ENCODE results near the gene ZNF500. TPM values are rescaled to one million over a fixed set of nuclear protein-coding genes. Genes with fewer than 3 reads are reported as not detected.
A peak's percentile ranks its signal among the peaks of the same experiment; 100 is the strongest.

ZNF500 gene
- total and polyA plus RNA-seq, 2 of the 4 experiments (the other 2 are of a cell fraction): 4.5 to 5.9 TPM

GRCh38 chr16:4769306-4769638 lies 2.3 kb upstream of the ZNF500 start:
- no peak overlapping the region for H3K4me3 ChIP-seq (ENCODE audit: insufficient read depth, low read depth, low read length)
- H2AK5ac ChIP-seq (ENCODE audit: low read depth, low read length): peak overlapping the region; percentile 44; the same call in 1 of the 2 replicates
- POLR2A ChIA-PET (ENCODE audit: unreplicated experiment): no interaction called here
- TF ChIP-seq MAZ (IDR thresholded peaks at IDR 0.05; ENCODE audit: borderline replicate concordance, low read depth, low read length) (no peak), BHLHE40 (IDR thresholded peaks at IDR 0.05; ENCODE audit: low read depth, low read length) (no peak), MAFK (IDR thresholded peaks at IDR 0.05; ENCODE audit: low read depth, low read length) (no peak), CHD1 (IDR thresholded peaks at IDR 0.05; ENCODE audit: low read depth, low read length) (no peak), NFE2L2 (IDR thresholded peaks at IDR 0.05; ENCODE audit: low read depth, low read length) (no peak), RFX5 (IDR thresholded peaks at IDR 0.05; ENCODE audit: low read depth, low read length) (no peak), CTCF (conservative IDR thresholded peaks at IDR 0.05; ENCODE audit: low read depth, low read length) (no peak), RCOR1 (IDR thresholded peaks at IDR 0.05; ENCODE audit: insufficient replicate concordance, low read length) (no peak), CEBPB (IDR thresholded peaks at IDR 0.05; ENCODE audit: low read depth, low read length) (no peak), FOS (IDR thresholded peaks at IDR 0.05; ENCODE audit: low read depth, low read length) (no peak), SMC3 (IDR thresholded peaks at IDR 0.05; ENCODE audit: low read depth, low read length) (no peak), POLR2A (IDR thresholded peaks at IDR 0.05; ENCODE audit: low read depth, low read length) (no peak), RAD21 (IDR thresholded peaks at IDR 0.05; ENCODE audit: low read length) (no peak)
- TF ChIP-seq, protein P1, sequence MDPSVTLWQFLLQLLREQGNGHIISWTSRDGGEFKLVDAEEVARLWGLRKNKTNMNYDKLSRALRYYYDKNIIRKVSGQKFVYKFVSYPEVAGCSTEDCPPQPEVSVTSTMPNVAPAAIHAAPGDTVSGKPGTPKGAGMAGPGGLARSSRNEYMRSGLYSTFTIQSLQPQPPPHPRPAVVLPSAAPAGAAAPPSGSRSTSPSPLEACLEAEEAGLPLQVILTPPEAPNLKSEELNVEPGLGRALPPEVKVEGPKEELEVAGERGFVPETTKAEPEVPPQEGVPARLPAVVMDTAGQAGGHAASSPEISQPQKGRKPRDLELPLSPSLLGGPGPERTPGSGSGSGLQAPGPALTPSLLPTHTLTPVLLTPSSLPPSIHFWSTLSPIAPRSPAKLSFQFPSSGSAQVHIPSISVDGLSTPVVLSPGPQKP (IDR thresholded peaks at IDR 0.05; ENCODE audit: borderline replicate concordance, low read depth, low read length): no peak
- no peak overlapping the region for H3K27ac ChIP-seq (ENCODE audit: insufficient read depth, low read length)
- no peak overlapping the region for H3K4me2 ChIP-seq (ENCODE audit: low read depth, low read length)
- no peak overlapping the region for H2BK15ac ChIP-seq (ENCODE audit: low read depth, low read length)
- no TSS peak for BruUV-seq (replicated peaks)
- H3K14ac ChIP-seq (replicated peaks; ENCODE audit: low read depth, low read length): 0 out of 2 replicates have a peak overlapping the region, but pooled peaks have one; percentile 79
- peaks cover 6% of the 10 kb centered on the region for H3K9me1 ChIP-seq (ENCODE audit: insufficient read depth, low read length)
- no peak overlapping the region for H2BK5ac ChIP-seq (ENCODE audit: low read depth, low read length, poor library complexity, severe bottlenecking)
- ATAC-seq (ENCODE audit: low read depth) (no peak), DNase-seq (no peak)
- H3K9me3 ChIP-seq (ENCODE audit: control insufficient read depth, insufficient read depth, low read length): no peaks in the 10 kb centered on the region
- peaks cover 7% of the 10 kb centered on the region; the same call in 1 of the 2 replicates for H3K36me3 ChIP-seq (ENCODE audit: control insufficient read depth, insufficient read depth, low read length)
- H2AK9ac ChIP-seq (replicated peaks; ENCODE audit: low read depth, low read length, poor library complexity): peak overlapping the region; percentile 75
- H3K18ac ChIP-seq (ENCODE audit: low read depth, low read length): no peak overlapping the region
- H3K56ac ChIP-seq (ENCODE audit: extremely low read depth, insufficient read depth, low read length): no peak overlapping the region
- peak overlapping the region; percentile 94 for H2AFZ ChIP-seq (replicated peaks; ENCODE audit: low read length, poor library complexity)
- peak overlapping the region; percentile 87 for H4K5ac ChIP-seq (ENCODE audit: low read depth, low read length)
- intact Hi-C loops (cut with micrococcal nuclease): loop anchor here (2.0 to 5.0 kb wide), 3 partner anchors 33 to 188 kb away; partner anchors contain the start of gene ROGDI
- peaks cover 14 to 25% of the 10 kb centered on the region in 2 experiments; a peak in 3 of 4 replicates for H3K79me1 ChIP-seq (ENCODE audit: low read depth in 1 of 2, low read length in 2 of 2)
- H3K23ac ChIP-seq (ENCODE audit: low read depth, low read length): no peak overlapping the region
- WGBS, 2 experiments (ENCODE audit: extremely low coverage in 2 of 2, insufficient read length in 1 of 2): 59% methylated on average over 5 of the region's 7 CpGs; no CpG with 5 or more reads in 1 of the 2 experiments
- H2BK120ac ChIP-seq (ENCODE audit: low read depth, low read length): no peak overlapping the region
- H3K9ac ChIP-seq (ENCODE audit: low read depth, low read length): no peak overlapping the region; the same call in 1 of the 2 replicates
- no peaks in the 10 kb centered on the region for H3K27me3 ChIP-seq (ENCODE audit: control insufficient read depth, insufficient read depth, low read length)
- peak overlapping the region; percentile 98 for H4K8ac ChIP-seq (ENCODE audit: low read depth in 2 of 2, low read length in 2 of 2)
- dilution Hi-C loops (cut with HindIII; ENCODE audit: low sequenced_read_pairs, unreplicated experiment): no loop called here
- CTCF ChIA-PET: no interaction called here
- in situ Hi-C loops (cut with MboI; ENCODE audit: low sequenced_read_pairs): loop anchor here (10.0 kb wide), 1 partner anchor 186 kb away; the partner anchor contains the start of gene SEC14L5
- peak overlapping the region; percentile 75 for H3K4ac ChIP-seq (ENCODE audit: low read depth, low read length)
- H4K91ac ChIP-seq (ENCODE audit: insufficient read depth, low read depth, low read length): no peak overlapping the region; the same call in 1 of the 2 replicates
- H2BK20ac ChIP-seq (ENCODE audit: low read depth, low read length): no peak overlapping the region
- H4K20me1 ChIP-seq (ENCODE audit: insufficient read depth, low read length): no peaks in the 10 kb centered on the region
- peaks cover 7% of the 10 kb centered on the region for H3K4me1 ChIP-seq (ENCODE audit: control insufficient read depth, insufficient read depth, low read length)
